B cell (primary cell): ENCODE results near the gene DBR1. TPM values are rescaled to one million over a fixed set of nuclear protein-coding genes. Genes with fewer than 3 reads are reported as not detected.
A peak's percentile ranks its signal among the peaks of the same experiment; 100 is the strongest.

ENCODE experiments used
- ATAC-seq: fragments of 200-7000 bp; cut with Tn5 transposase; one replicate; pipeline ENCODE4 v1.10.0; 2021; ENCODE audit warnings: low read depth, mild to moderate bottlenecking, moderate number of reproducible peaks, moderate library complexity
- CTCF ChIA-PET: fragments of 350-600 bp; sonication (Branson Sonifier 250); formaldehyde crosslinking; loops from one replicate; lab custom pipeline; 2021; ENCODE audit warnings: antibody characterized with exemption, inconsistent platforms; lab: Charles Lee
- POLR2A ChIA-PET: fragments of 350-600 bp; sonication (Branson Sonifier 250); formaldehyde crosslinking; loops from one replicate; lab custom pipeline; 2021; ENCODE audit warnings: antibody characterized with exemption; lab: Charles Lee
- DNase-seq: peaks from one replicate; pipeline ENCODE4 v3.0.0; 2013
- H2AFZ ChIP-seq: 2 replicates; pipeline ENCODE4 v1.6.1; 2012; ENCODE audit warnings: mild to moderate bottlenecking, low read depth, low read length; ENCODE audit not compliant: insufficient read depth, poor library complexity, severe bottlenecking
- H3K27ac ChIP-seq, 2 donors: 1 replicate in 1 of 2; 2 replicates in 1 of 2; pipeline ENCODE4 v1.5.1; 2012 to 2013; ENCODE audit warnings: low read length in 2 of 2, mild to moderate bottlenecking in 2 of 2, moderate library complexity in 1 of 2
- H3K27me3 ChIP-seq, 4 experiments: fragments of 200-600 bp in 1 of 4; sonication (generic) in 1 of 4; replicated peaks in 1 of 4; 1 replicate in 2 of 4; 2 replicates in 2 of 4; pipeline versions ENCODE4 v1.6.1 to v1.7.0; 2013 to 2016; ENCODE audit warnings: low read length in 3 of 4, mild to moderate bottlenecking in 2 of 4, mixed read lengths in 1 of 4, moderate library complexity in 1 of 4; ENCODE audit not compliant: insufficient read depth in 4 of 4, control insufficient read depth in 3 of 4; ENCODE audit errors: control extremely low read depth in 1 of 4
- H3K36me3 ChIP-seq, 2 experiments: replicated peaks in 1 of 2; 1 replicate in 1 of 2; 2 replicates in 1 of 2; pipeline versions ENCODE4 v1.6.1 to v1.7.1; 2013; ENCODE audit warnings: low read length in 1 of 2; ENCODE audit not compliant: insufficient read depth in 2 of 2, control insufficient read depth in 1 of 2; ENCODE audit errors: control extremely low read depth in 1 of 2, extremely low read depth in 1 of 2
- H3K4me1 ChIP-seq, 2 donors: fragments of 200-600 bp in 1 of 2; sonication (generic) in 1 of 2; 1 replicate in 1 of 2; 2 replicates in 1 of 2; pipeline versions ENCODE4 v1.5.1 to v1.6.1; 2013 to 2017; ENCODE audit warnings: low read length in 2 of 2; ENCODE audit not compliant: control insufficient read depth in 2 of 2, insufficient read depth in 2 of 2
- H3K4me2 ChIP-seq: replicated peaks from 2 replicates; pipeline ENCODE3; 2012; ENCODE audit warnings: mild to moderate bottlenecking, low read depth, low read length; ENCODE audit not compliant: poor library complexity, severe bottlenecking
- H3K4me3 ChIP-seq, 5 experiments: fragments of 200-600 bp in 1 of 5; sonication (generic) in 1 of 5; 1 replicate in 3 of 5; 2 replicates in 2 of 5; pipeline versions ENCODE4 v1.5.1 to v1.7.0; 2011 to 2016; ENCODE audit warnings: low read length in 4 of 5, mild to moderate bottlenecking in 4 of 5, low read depth in 2 of 5, control low read depth in 1 of 5, moderate library complexity in 1 of 5; ENCODE audit not compliant: insufficient read depth in 1 of 5; ENCODE audit errors: control extremely low read depth in 1 of 5, extremely low read depth in 1 of 5
- H3K79me2 ChIP-seq: fragments of 200-600 bp; sonication (generic); one replicate; pipeline ENCODE4 v1.6.0; 2016; ENCODE audit warnings: low read length; ENCODE audit not compliant: control insufficient read depth, insufficient read depth
- H3K9ac ChIP-seq: fragments of 200-600 bp; sonication (generic); 2 replicates; pipeline ENCODE4 v1.6.1; 2017; ENCODE audit warnings: mild to moderate bottlenecking, low read length, moderate library complexity
- H3K9me3 ChIP-seq, 3 donors: one replicate each; pipeline versions ENCODE4 v1.6.1 to v1.7.1; 2013; ENCODE audit warnings: low read length in 2 of 3; ENCODE audit not compliant: control insufficient read depth in 2 of 3, insufficient read depth in 1 of 3; ENCODE audit errors: control extremely low read depth in 1 of 3
- H4K20me1 ChIP-seq: 2 replicates; pipeline ENCODE4 v1.6.0; 2012; ENCODE audit warnings: mild to moderate bottlenecking, low read length; ENCODE audit not compliant: insufficient read depth, control insufficient read depth, poor library complexity, severe bottlenecking
- H3K27ac Mint-ChIP-seq: one replicate; pipeline ENCODE4 v1.8.0; 2021; ENCODE audit warnings: mixed read lengths
- H3K27me3 Mint-ChIP-seq: one replicate; pipeline ENCODE4 v1.8.0; 2021; ENCODE audit warnings: mixed read lengths
- H3K4me1 Mint-ChIP-seq: one replicate; pipeline ENCODE4 v1.8.0; 2021; ENCODE audit warnings: mixed read lengths
- H3K4me3 Mint-ChIP-seq: one replicate; pipeline ENCODE4 v1.8.0; 2021; ENCODE audit warnings: mixed read lengths
- H3K9me3 Mint-ChIP-seq: one replicate; pipeline ENCODE4 v1.8.0; 2022; ENCODE audit warnings: mixed read lengths; ENCODE audit not compliant: insufficient read depth
- EZH2 ChIP-seq: IDR thresholded peaks from 2 replicates; pipeline ENCODE4 v1.6.1; 2012; ENCODE audit warnings: borderline replicate concordance, low read depth, mild to moderate bottlenecking, moderate library complexity, low read length; ENCODE audit not compliant: insufficient read depth, poor library complexity, severe bottlenecking
- WGBS: methylation state at CpG from one replicate; pipeline ENCODE4 v1.1.5; 2013; ENCODE audit warnings: missing lambda C conversion rate; ENCODE audit not compliant: insufficient coverage; 5-methylcytosine and 5-hydroxymethylcytosine counted together
- intact Hi-C: fragments of 100-400 bp; cut with micrococcal nuclease; formaldehyde crosslinking; loops from one replicate; pipeline ENCODE4 v1.10.0; 2022
- polyA plus RNA-seq: library from polyadenylated mRNA; depleted of rRNA; stranded (reverse); fragments of >200 nt; gene quantifications from 2 replicates; pipeline ENCODE4 v1.2.3, GENCODE V29; 2012
- total RNA-seq, 2 donors: library from RNA; stranded (reverse); fragments of 120-200 nt in 1 of 2; gene quantifications; 1 replicate in 1 of 2; 2 replicates in 1 of 2; pipeline versions ENCODE4 v1.2.3 to v1.2.4, GENCODE V29; 2013 to 2022
- TF ChIP-seq, protein P1 (sequence below): fragments of 200-600 bp; IDR thresholded peaks from one replicate; pipeline ENCODE4 v1.8.0; 2022; ENCODE audit warnings: antibody characterized with exemption, mild to moderate bottlenecking

Gene DBR1
- total and polyA plus RNA-seq, 2 donors (not counting 1 experiment from before 2014, with no cell fraction given), result 7.5 to 22.6 TPM

GRCh38 chr3:138135833-138136194 lies 38.9 kb downstream of the DBR1 start:
- no peak overlapping the region for H3K27ac ChIP-seq
- POLR2A ChIA-PET, result no interaction called here
- H3K9me3 ChIP-seq, result no peaks in the 10 kb centered on the region
- H3K36me3 ChIP-seq, result no peaks in the 10 kb centered on the region
- DNase-seq (no peak), ATAC-seq (no peak)
- no CpG with 5 or more reads among the region's 2 CpGs for WGBS
- intact Hi-C loops, result no loop called here
- H4K20me1 ChIP-seq, result no peaks in the 10 kb centered on the region
- H3K9ac ChIP-seq, result no peak overlapping the region
- peak overlapping the region; percentile 31 for H3K4me2 ChIP-seq
- H2AFZ ChIP-seq, result peak overlapping the region; percentile 19
- H3K79me2 ChIP-seq, result no peaks in the 10 kb centered on the region
- H3K4me1 ChIP-seq, result peaks cover 22 to 23% of the 10 kb centered on the region in 2 donors
- H3K27me3 ChIP-seq, result no peaks in the 10 kb centered on the region
- H3K27ac Mint-ChIP-seq, result no peak overlapping the region
- CTCF ChIA-PET, result no interaction called here
- TF ChIP-seq, protein P1, sequence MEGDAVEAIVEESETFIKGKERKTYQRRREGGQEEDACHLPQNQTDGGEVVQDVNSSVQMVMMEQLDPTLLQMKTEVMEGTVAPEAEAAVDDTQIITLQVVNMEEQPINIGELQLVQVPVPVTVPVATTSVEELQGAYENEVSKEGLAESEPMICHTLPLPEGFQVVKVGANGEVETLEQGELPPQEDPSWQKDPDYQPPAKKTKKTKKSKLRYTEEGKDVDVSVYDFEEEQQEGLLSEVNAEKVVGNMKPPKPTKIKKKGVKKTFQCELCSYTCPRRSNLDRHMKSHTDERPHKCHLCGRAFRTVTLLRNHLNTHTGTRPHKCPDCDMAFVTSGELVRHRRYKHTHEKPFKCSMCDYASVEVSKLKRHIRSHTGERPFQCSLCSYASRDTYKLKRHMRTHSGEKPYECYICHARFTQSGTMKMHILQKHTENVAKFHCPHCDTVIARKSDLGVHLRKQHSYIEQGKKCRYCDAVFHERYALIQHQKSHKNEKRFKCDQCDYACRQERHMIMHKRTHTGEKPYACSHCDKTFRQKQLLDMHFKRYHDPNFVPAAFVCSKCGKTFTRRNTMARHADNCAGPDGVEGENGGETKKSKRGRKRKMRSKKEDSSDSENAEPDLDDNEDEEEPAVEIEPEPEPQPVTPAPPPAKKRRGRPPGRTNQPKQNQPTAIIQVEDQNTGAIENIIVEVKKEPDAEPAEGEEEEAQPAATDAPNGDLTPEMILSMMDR, result no peak
- H3K4me3 Mint-ChIP-seq, result no peak overlapping the region
- no peak overlapping the region for H3K4me3 ChIP-seq
- peaks cover 7% of the 10 kb centered on the region for H3K27me3 Mint-ChIP-seq
- H3K4me1 Mint-ChIP-seq, result peaks cover 28% of the 10 kb centered on the region
- H3K9me3 Mint-ChIP-seq, result no peaks in the 10 kb centered on the region

DNA sequence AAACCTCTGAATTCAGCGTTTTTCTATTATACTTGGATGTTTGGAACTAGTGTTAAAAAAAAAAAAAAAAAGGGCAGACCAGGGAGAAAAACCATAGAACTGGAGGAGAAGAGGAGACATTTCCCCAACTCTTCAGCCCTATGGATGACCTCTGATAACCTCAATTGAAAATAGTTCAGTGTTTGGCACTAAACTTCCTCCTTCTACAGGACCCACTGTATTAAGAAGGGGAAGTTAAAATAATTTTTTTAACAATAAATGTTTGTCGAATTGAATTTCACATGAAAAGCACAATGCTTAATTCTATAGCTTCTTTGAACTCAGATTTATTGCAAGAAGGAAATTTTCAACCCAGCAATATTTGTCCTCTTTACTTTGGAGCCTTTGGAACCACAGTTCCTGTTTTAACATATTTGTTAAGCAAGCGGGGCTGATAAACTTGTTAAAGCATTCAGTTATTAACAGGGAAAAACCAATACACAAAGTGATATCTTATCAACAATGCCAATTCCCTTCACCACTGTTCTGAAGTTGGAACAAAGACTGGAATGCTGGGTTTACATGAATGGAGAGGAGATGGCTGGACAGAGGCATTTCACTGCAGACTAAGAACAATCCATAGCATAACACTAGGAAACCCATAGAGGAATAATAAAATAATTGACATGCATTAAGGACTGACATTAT lies 39.4 kb downstream of the DBR1 start:
- H3K27me3 Mint-ChIP-seq, result peaks cover 3% of the 10 kb centered on the region
- 100% methylated on average over 1 of the region's 3 CpGs for WGBS
- peaks cover 28% of the 10 kb centered on the region for H3K4me1 Mint-ChIP-seq
- Histone ChIP-seq H3K4me1 (peaks cover 22 to 23% of the 10 kb centered on the region in 2 donors), H3K27ac (no peak overlapping the region), H3K4me3 (no peak overlapping the region), H3K9me3 (no peaks in the 10 kb centered on the region), H4K20me1 (no peaks in the 10 kb centered on the region), H3K79me2 (no peaks in the 10 kb centered on the region), H3K27me3 (no peaks in the 10 kb centered on the region), H3K36me3 (no peaks in the 10 kb centered on the region), H2AFZ (peak overlapping the region; percentile 19), H3K4me2 (peak overlapping the region; percentile 31), H3K9ac (no peak overlapping the region)
- intact Hi-C loops, result no loop called here
- no peak for DNase-seq
- peak overlapping the region; percentile 9 for H3K4me3 Mint-ChIP-seq
- TF ChIP-seq, protein P1, result no peak
- no peak for TF ChIP-seq EZH2
- no peak for ATAC-seq
- no peak overlapping the region for H3K27ac Mint-ChIP-seq
- ChIA-PET CTCF (no interaction called here), POLR2A (no interaction called here)
- no peaks in the 10 kb centered on the region for H3K9me3 Mint-ChIP-seq
